Muscle layer of colon (tissue), 2 donors: ENCODE measurements around the gene YOD1.

ENCODE experiments used
- H3K27ac ChIP-seq: one replicate; pipeline ENCODE4 v1.7.0; 2013; ENCODE audit warnings: low read depth, mild to moderate bottlenecking, low read length, moderate library complexity
- H3K27me3 ChIP-seq, 2 donors: one replicate each; pipeline ENCODE4 v1.7.0; 2013; ENCODE audit warnings: low read length in 2 of 2, mild to moderate bottlenecking in 2 of 2; ENCODE audit not compliant: insufficient read depth in 2 of 2, control insufficient read depth in 1 of 2
- H3K36me3 ChIP-seq: one replicate; pipeline ENCODE4 v1.7.0; 2013; ENCODE audit warnings: mild to moderate bottlenecking, low read length; ENCODE audit not compliant: insufficient read depth
- H3K4me1 ChIP-seq: one replicate; pipeline ENCODE4 v1.7.0; 2013; ENCODE audit warnings: mild to moderate bottlenecking, low read length; ENCODE audit not compliant: insufficient read depth
- H3K4me3 ChIP-seq, 2 donors: one replicate each; pipeline ENCODE4 v1.7.0; 2013; ENCODE audit warnings: low read length in 2 of 2, low read depth in 1 of 2, mild to moderate bottlenecking in 1 of 2, moderate library complexity in 1 of 2
- H3K9ac ChIP-seq: one replicate; pipeline ENCODE4 v1.7.0; 2013; ENCODE audit warnings: low read length
- H3K9me3 ChIP-seq: one replicate; pipeline ENCODE4 v1.7.0; 2013; ENCODE audit warnings: mild to moderate bottlenecking, low read length
- donor health status: abdominal sarcoma.
- donor health status: Adenocarcinoma of cecum.

The YOD1 gene

GRCh38 chr1:207070811-207071210 lies 19.8 kb upstream of the YOD1 start:
- H3K27ac ChIP-seq: no peak overlapping the region
- H3K36me3 ChIP-seq: peaks cover 46% of the 10 kb centered on the region
- no peaks in the 10 kb centered on the region for H3K27me3 ChIP-seq
- H3K4me1 ChIP-seq: no peaks in the 10 kb centered on the region
- no peak overlapping the region for H3K9ac ChIP-seq
- no peak overlapping the region for H3K4me3 ChIP-seq
- no peaks in the 10 kb centered on the region for H3K9me3 ChIP-seq

- Histone ChIP-seq H3K36me3 (peaks cover 46% of the 10 kb centered on the region), H3K9ac (no peak overlapping the region), H3K9me3 (no peaks in the 10 kb centered on the region), H3K27me3 (no peaks in the 10 kb centered on the region), H3K4me3 (no peak overlapping the region), H3K27ac (no peak overlapping the region), H3K4me1 (no peaks in the 10 kb centered on the region)
These were observed 19.0 kb upstream of the YOD1 start for GRCh38 chr1:207069858-207070506.

GRCh38 chr1:207069061-207069460 lies 18.1 kb upstream of the YOD1 start:
- H3K36me3 ChIP-seq: peaks cover 46% of the 10 kb centered on the region
- no peaks in the 10 kb centered on the region for H3K9me3 ChIP-seq
- no peaks in the 10 kb centered on the region for H3K4me1 ChIP-seq
- H3K27me3 ChIP-seq: no peaks in the 10 kb centered on the region
- no peak overlapping the region for H3K9ac ChIP-seq
- H3K27ac ChIP-seq: no peak overlapping the region
- no peak overlapping the region for H3K4me3 ChIP-seq

- H3K9me3 ChIP-seq: no peaks in the 10 kb centered on the region
- peaks cover 58% of the 10 kb centered on the region for H3K36me3 ChIP-seq
- H3K4me1 ChIP-seq: no peaks in the 10 kb centered on the region
- H3K27me3 ChIP-seq: no peaks in the 10 kb centered on the region
- H3K9ac ChIP-seq: no peak overlapping the region
- no peak overlapping the region for H3K4me3 ChIP-seq
- H3K27ac ChIP-seq: no peak overlapping the region
These were observed 16.7 kb upstream of the YOD1 start for GRCh38 chr1:207067665-207068064.

- H3K4me3 ChIP-seq: no peak overlapping the region
These were observed 16.2 kb upstream of the YOD1 start for GRCh38 chr1:207067185-207067584.

GRCh38 chr1:207064561-207064960 lies 13.6 kb upstream of the YOD1 start:
- Histone ChIP-seq H3K4me3 (no peak overlapping the region), H3K36me3 (peaks cover 61% of the 10 kb centered on the region), H3K9me3 (no peaks in the 10 kb centered on the region), H3K27me3 (no peaks in the 10 kb centered on the region), H3K4me1 (no peaks in the 10 kb centered on the region), H3K9ac (no peak overlapping the region), H3K27ac (no peak overlapping the region)

More at GRCh38 chr1:207067185-207067584, 16.2 kb upstream of the YOD1 start:
- no peak overlapping the region for H3K27ac ChIP-seq
- H3K9ac ChIP-seq: no peak overlapping the region
- H3K4me1 ChIP-seq: no peaks in the 10 kb centered on the region
- H3K27me3 ChIP-seq: no peaks in the 10 kb centered on the region
- no peaks in the 10 kb centered on the region for H3K9me3 ChIP-seq
- H3K36me3 ChIP-seq: peaks cover 59% of the 10 kb centered on the region

GRCh38 chr1:207063014-207063413 lies 12.0 kb upstream of the YOD1 start:
- Histone ChIP-seq H3K36me3 (peaks cover 50% of the 10 kb centered on the region), H3K4me3 (no peak overlapping the region), H3K4me1 (no peaks in the 10 kb centered on the region), H3K9ac (no peak overlapping the region), H3K27me3 (no peaks in the 10 kb centered on the region), H3K27ac (no peak overlapping the region), H3K9me3 (no peaks in the 10 kb centered on the region)

- Histone ChIP-seq H3K4me3 (no peak overlapping the region), H3K9me3 (no peaks in the 10 kb centered on the region), H3K27me3 (no peaks in the 10 kb centered on the region), H3K27ac (no peak overlapping the region), H3K4me1 (no peaks in the 10 kb centered on the region), H3K36me3 (peaks cover 40% of the 10 kb centered on the region), H3K9ac (no peak overlapping the region)
These were observed 11.1 kb upstream of the YOD1 start for GRCh38 chr1:207062058-207062457.

- peaks cover 32% of the 10 kb centered on the region for H3K36me3 ChIP-seq
- no peak overlapping the region for H3K9ac ChIP-seq
- no peaks in the 10 kb centered on the region for H3K4me1 ChIP-seq
- H3K27me3 ChIP-seq: no peaks in the 10 kb centered on the region
- no peak overlapping the region for H3K4me3 ChIP-seq
- H3K27ac ChIP-seq: no peak overlapping the region
- no peaks in the 10 kb centered on the region for H3K9me3 ChIP-seq
These were observed 9.6 kb upstream of the YOD1 start for GRCh38 chr1:207060596-207060995.

GRCh38 chr1:207059881-207060280 lies 8.9 kb upstream of the YOD1 start:
- H3K4me1 ChIP-seq: no peaks in the 10 kb centered on the region
- no peaks in the 10 kb centered on the region for H3K9me3 ChIP-seq
- H3K27me3 ChIP-seq: no peaks in the 10 kb centered on the region
- H3K4me3 ChIP-seq: no peak overlapping the region
- H3K36me3 ChIP-seq: peaks cover 32% of the 10 kb centered on the region
- H3K27ac ChIP-seq: no peak overlapping the region
- no peak overlapping the region for H3K9ac ChIP-seq

GRCh38 chr1:207058878-207059867 lies 8.2 kb upstream of the YOD1 start:
- H3K9ac ChIP-seq: no peak overlapping the region
- H3K9me3 ChIP-seq: no peaks in the 10 kb centered on the region
- H3K4me1 ChIP-seq: no peaks in the 10 kb centered on the region
- H3K36me3 ChIP-seq: peaks cover 30% of the 10 kb centered on the region
- H3K27me3 ChIP-seq: no peaks in the 10 kb centered on the region
- no peak overlapping the region for H3K4me3 ChIP-seq
- H3K27ac ChIP-seq: no peak overlapping the region
